ENCODE results near the gene CCDC102A.
"Not testable (repeated sequence)": the region's sequence is repeated elsewhere in the genome, so short reads cannot be mapped to it uniquely, and the experiment has no call there.

The CCDC102A gene

DNA sequence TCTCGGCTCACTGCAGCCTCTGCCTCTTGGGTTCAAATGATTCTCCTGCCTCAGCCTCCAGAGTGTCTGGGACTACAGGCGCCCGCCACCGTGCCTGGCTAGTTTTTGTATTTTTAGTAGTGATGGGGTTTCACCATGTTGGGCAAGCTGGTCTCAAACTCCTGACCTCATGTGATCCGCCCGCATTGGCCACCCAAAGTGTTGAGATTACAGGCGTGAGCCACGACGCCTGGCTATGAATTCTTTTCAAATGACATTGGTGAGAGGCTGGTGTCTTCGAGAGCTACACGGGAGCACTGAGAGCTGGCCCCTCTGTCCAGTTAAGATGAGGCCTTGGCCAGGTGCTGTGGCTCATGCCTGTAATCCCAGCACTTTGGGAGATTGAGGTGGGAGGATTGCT, 36.4 kb downstream of the CCDC102A start:
- DNase-seq, result not testable (repeated sequence)

DNA sequence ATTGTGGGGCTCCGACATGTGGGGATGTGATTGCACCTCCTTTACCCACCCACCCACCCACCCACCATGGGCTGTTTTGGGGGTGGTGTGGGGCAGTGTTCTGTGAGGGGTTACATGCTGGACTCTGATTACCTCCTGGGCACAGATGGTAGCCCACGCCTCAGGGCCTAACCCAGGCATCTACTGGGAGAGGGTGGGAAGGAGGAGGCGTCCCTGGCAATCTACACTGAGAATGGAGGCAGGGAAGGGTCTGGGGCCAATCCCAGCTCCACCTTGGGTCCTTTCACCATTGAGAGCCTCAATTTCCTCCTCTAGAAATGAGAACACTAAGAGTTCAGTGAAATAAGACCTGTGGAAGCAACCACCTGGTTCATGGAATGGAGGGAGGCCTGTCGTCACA, 38.3 kb downstream of the CCDC102A start:
- DNase-seq, result no peak

DNA sequence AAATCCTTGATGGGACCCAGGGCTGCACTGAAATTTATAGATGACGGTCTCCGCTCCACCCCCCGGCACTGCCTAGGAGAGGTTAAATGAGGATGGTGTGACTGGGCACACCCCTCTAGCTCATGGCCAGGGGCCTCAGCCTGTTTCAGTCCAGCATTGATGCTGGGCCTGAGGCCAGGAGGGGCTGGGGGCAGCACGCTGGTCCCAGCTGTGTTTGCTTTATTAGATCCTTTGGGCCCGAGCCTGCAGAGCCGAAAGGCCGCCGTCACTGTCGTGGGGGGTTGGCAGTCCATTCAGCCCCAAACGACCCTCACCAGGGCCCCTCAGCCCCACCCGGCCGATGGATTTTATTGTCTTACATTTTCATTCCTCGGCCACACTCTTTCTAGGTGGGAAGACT, 39.2 kb downstream of the CCDC102A start:
- DNase-seq, result no peak

DNA sequence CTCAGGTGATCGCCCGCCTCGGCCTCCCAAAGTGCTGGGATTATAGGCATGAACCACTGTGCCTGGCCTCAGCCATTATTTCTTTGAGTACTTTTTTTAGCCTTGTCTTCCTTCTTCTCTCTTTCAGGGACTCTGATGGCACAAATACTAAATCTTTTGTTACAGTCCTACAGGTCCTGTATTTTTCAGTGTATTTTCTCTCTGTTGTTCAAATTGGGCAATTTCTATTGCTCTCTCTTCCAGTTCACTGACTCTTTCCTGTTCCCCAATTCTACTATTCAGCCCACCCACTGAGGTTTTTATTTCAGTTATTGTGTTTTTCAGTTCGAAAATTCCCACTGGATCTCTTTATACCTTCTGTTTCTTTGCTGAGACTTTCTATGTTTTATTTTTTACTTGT, 42.6 kb downstream of the CCDC102A start:
- DNase-seq, result no peak

DNA sequence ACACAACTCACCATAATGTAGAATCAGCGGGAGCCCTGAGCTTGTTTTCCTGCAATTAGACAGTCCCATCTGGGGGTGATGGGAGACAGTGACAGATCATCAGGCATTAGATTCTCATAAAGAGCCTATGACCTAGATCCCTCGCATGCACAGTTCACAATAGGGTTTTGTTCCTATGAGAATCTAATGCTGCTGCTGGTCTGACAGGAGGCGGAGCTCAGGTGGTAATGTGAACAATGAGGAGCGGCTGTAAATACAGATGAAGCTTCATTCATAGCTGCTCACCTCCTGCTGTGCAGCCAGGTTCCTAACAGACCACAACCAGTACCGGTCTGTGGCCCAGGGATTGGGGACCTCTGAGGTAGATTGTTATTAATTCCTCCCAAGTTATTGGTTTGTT, 47.1 kb downstream of the CCDC102A start:
- no peak for DNase-seq

DNA sequence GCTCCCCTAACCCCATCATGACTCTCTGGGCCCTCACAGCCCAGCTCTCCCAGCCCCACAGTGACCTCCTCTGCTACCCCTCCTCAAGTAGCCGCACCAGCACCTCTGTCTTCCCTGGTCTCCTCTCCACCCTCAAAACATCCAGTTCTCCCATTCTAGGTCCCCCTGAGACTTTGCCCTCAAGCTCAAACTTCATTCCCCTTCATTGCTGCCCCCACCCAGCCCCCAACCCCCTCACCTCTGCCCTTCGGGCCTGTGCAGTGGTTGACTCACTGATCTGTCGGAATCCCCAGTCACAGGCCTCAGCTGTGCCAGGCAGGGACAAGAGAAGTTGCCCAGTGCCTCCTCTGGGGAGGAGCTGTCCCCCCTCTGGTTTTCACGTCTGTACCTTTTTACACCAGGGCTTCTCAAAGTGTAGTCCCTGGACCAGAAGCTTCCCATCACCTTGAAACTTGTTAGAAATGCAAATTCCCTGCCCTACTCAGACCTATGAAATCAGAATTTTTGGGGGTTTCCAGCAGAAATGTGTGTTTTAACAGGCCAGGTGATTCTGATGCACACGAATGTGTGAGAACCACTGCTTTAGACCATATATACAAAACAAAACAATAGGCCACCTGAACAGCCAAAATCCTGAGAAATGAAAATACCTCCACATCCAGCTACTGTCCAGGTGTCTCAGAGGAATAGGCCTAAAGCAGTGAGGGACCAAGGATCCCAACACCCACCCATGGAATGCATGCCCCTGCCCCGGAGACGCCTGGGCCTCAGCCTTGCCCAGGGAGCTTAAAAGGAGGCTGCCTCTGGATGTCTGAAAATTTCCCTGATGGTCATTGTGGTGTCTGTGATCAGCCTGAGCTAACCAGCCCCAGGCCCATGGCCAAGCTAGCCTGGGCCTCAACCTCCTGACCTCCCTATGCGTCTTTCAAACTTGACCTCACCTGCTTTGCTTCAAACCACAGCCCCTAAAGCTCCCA, 49.2 kb downstream of the CCDC102A start:
- no peak for DNase-seq

DNA sequence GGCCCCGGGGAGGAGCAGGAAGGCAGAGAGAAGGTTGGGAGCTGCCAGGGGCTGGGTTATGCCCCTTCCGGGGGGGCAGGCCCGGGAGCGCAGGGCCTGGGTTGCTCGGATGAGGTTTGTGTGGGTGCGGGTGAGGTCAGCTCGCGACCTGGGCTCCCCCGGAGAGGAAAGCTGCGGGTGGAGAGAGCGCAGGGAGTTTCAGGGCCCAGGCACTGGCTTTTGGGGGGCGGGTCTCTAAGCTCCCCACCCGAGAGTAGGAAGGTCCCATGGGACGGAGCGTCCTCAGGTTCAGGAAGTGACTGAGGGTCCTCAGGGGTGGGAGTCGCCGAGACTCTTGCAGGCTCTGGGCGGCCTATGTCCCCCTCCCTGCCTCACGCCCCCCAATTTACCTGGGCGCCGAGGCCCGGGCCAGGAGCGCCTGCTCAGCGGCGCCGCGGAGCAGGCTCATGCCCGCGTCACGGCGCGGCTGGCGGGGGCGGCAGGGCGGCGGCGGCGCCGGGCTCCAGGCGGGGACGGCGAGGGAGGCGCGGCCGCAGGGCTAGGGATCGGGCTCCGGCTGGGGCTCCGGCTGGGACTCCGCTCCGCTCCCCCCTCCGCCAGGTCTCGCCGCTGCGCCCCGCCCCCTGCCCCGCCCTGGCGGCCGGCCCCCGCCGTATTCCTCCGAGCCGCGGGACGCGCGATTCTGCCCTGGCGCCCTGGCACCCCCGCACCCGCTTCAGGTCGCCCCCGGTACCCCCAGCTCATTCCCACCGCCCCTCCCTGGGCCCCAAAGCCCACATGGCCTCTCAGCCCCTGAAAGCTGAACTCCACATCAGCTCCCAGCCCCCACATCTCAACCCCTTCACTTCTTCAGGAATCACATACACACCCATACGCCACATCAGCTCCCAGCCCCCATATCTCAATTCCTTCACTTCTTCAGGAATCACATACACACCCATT, 50.2 kb downstream of the CCDC102A start, which contains the start of gene DOK4:
Gene DOK4 (minus strand): TSS at position 578 of the 942 bp plus-strand sequence. CDS start 6,986 bp downstream, outside the sequence.
- peak; percentile 86 to 90 for DNase-seq

DNA sequence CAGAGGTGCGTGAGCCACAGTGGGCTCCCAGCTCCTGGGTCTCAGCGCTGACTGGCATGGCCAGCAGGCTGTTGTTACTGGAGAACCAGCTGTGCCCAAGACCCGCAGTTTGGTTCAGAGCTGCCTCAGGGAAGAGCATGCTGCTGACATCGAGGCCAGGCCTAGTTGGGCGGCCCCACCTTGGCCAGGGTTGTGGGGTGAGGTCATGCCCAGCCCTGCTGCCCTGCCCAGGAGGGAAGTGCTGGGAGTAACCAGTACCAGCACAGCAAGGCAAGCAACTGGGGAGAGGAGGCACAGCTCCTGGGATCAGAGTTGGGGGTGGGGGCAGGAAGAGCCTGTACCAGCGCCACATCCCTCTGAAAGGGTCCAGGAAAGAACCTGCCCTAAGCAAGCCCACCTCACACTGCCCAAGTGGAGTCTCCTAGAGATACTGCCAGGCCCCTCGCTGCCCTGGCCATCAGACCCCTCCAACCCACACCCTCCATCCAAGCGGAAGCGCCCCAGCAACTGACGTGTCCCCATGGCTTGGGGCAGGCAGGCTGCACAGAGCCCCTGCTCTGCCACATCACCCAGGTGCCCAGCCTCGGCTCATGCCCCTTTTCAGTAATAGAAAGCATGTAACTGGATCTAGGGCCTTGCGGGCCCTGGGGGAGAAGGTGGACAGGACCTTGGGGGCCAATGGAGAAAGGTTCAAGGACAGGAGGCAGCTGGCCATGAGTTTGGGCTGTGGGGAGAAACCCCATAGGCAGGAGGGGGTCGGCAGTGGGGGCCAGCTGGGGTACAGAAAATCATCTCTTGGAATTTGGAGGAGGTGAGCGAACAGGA, 51.1 kb downstream of the CCDC102A start:
- no peak for DNase-seq

DNA sequence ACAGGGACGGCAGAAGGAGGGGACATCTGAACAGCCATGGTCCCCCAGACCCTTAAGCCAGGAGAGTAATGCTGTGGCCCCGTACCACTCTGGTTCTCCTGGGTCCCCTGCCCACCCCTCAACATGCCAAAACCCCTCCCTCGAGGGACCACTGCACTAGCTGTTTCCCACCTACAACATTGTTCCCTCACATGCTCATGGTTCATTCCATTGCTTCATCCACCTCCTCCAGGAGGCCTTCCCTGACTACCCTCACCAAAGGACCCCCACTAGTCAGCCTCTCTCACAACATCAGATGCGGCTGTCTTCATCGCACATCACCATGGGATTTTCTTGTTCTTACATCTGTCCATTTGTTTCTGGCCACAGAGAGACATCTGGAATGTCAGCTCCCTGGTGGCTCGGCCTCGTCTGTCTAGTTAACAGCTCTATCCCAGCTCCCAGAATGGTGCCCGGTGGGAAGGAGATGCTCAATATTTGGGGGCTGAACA, 51.8 kb downstream of the CCDC102A start:
- DNase-seq, result no peak

DNA sequence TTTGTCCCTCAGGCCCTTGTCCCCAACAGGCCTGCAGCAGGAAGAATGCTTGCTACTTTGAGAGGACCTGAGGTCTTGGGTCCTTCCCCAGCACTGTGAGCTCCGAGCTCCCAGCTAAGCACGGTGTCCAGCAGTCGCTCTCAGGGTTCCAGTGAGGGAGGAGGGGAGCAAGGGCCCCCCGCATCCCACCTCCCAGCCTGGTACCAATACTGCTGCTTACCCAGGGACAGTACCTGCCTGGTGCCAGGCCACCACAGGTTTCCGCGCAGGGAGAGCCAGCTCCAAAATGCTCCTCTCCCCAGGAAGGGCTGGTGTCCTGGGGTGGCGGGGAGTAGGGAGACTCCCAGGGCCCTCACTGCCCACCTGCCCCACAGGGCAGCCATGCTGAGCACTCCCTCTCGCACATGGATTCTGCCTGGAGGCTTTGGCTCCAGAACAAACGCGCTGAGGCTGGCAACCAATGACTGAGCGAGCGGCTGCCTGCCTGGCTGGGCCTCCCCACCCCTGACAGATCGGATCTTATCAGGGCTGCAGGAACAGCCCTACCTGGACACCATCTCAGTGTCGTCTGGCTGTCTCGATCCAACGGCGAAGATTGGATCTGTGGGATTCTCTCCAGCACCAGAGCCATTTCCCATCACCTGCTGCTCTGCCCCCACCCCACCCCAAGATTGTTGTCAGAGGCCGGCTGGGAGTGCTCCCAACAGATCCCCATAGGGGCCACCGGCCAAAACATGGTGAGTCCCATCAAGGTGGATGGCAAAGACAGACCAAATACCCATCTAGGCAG, 52.5 kb downstream of the CCDC102A start:
- DNase-seq, result no peak

DNA sequence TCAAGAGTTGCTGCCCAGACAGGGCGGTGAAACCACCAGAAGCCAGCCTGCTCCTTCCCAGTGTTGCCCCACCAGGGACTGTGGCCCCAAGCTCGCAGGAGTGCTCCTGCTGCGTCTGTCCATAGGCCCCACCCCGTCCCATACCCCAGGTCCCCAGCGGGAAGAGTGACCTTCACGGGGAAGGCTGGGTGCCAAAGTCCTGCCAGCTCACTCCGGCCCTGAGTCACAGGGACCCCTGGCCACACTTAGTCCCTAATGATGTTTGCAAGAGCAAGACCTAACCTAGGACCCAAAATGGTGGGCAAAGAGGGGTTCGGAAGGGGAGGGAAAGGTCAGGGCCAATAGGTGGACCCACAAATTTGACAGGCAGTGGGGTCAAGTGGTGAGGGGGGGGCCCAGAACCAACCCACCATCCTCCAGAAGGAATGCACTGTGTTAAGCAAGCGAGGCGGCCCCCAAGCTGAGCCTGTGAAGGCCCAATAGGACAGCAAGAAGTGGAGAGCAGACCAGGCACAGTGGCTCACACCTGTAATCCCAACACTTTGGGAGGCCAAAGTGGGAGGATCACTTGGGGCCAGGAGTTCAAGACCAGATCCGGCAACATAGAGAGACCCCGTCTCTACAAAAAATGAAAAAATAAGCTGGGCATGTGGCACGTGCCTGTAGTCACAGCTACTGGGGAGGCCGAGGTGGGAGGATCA, 53.4 kb downstream of the CCDC102A start:
- DNase-seq, result no peak

DNA sequence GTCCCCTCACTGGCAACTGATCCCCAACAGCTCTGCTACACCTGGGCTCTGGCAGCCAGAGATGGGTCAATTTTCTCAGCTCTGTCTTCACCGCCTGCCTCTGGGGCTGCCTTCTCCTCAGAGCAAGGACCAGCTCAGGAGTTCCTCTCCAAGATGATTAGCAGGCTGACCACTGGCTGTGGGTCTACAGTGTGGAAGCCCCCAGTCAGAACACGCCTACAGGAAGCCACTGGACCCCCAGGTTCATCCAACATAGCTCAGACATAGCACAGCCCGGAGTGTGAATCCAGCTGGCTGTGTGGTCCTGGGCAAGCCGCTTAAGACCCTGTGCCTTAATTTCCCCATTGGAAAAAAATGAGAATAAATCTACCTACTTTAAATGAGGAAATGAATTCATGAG, 55.0 kb downstream of the CCDC102A start:
- no peak for DNase-seq

DNA sequence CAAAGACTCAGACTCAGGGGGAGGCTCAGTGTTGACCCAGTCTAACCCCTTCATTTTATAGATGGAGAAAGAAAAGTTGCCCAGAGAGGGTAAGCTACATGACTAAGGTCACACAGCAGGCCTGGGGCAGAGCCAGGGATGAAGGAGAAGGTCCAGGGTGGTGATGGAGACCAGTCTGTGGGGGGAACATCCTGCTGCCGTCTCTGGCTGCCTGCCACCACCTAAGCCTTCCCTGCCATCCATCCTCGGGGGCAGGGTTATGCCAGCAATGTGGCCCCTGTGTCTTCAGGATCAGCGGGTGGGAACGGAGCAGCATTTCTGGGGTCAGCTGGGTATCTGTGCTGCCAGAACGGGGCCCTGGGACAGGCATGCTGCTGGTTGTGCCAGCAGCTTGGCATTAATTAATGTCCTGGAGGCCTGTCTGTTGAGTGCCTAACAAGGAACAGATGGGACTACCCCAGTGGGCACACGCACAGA, 55.6 kb downstream of the CCDC102A start:
- DNase-seq, result no peak

DNA sequence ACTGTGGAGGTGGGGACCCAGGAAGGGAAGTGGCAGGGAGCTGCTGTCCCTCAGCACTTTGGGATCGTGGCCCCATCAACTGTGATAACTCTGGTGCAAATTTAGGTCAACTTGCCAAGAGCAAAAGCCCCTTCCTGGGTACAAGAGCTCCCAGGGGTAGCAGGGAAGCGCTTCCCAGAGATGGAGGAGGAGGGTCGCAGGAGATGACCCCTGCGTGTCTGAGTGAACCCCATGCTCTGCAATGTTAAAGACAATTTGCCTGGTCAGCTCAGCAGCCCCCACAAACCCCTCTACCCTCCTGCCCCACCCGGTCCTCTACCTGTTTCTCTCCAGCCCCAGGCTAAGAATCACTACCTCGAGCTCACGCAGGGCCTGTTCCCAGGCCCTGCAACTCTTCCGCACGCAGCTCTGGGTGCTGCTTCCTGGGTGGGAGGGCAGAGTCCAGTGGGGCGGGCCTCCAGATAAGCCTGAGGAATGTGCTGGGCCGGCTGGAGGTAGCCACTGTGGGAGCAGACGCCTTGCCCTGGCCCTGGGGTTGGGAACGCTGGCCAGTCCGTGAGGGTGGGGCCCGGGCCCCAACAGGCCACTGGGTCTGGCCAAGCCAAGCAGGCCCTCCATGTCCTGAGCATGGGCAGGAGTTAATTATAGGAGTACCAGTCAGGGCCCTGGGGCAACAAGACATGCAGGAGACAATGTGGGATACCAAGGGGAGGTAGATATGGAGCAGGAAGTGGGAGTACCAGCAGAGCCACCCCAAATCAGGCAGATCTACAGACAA, 56.2 kb downstream of the CCDC102A start:
- no peak for DNase-seq

DNA sequence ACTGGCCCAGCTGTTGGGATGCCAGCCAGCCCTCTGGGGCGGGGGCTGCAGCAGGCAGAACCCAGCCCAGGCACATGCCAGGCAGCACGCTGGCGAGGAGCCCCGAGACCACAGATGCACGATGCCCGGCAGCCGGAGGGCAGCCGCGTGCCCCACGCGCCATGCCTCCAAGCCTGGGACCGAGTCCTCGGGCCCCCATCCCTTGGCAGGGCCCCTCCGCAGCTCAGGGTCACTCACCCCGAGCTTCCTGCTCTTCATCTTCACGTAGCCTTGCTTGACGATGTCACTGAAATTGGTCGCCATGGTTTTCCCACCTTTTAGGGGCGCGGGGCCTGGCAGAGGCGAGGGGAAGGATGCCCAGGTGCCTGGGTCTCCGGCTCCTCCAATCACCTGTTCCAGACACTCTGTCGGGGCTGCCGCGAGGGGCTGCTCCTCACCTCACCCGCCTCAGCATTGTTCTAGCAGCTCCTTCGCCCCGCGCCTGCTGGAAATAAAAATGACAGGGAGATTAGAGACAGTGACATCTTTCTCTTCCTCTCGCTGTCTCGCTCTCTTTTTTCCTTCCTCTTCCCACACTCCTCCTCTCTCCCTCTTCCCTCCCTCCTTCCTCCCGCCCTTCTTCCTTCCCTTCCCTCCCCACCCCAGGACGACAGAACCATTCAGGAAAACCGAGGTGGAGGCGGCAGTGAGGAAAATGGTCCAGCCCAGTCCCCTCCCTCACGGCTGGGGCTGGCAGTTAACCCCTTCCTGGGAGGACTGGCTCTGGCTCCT, 57.0 kb downstream of the CCDC102A start:
- no peak for DNase-seq

DNA sequence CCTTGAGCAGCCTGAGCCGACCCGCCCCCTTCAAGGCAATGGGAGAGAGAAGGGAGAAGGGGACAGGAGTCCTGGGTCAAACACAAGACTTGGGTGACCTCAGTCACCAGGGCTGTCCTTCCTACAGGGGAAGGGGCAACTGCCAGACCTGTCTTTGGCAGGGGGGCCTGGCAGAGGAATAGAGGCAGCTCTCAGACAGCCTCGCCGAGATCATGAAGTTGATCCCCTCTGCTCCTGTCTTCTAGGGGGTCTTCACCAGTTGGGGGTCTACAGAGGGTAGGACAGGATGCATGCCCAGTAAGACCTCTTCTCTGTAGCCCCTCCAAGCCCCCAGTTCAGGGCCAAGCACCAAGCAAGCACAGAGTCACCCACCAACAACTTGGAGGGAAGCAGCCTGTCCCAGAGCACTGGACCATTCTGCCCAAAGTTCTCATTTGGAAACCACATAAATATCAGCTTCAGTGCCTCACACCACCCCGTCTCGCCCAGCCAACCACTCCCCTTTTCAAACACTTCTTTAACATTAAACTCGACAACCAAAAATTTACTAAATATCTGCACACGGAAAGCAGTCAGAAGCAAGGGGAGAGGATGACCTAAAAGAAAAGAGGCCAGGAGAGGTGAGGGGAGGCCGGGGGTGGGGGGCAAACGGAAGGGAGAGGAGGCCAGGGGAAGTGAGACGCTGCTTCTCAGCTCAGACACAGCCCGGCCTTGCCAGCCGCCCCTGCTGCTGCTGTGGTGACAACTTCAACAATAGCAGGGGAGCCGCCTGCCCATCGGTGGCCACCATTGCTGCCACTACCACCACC, 57.8 kb downstream of the CCDC102A start:
- no peak for DNase-seq

DNA sequence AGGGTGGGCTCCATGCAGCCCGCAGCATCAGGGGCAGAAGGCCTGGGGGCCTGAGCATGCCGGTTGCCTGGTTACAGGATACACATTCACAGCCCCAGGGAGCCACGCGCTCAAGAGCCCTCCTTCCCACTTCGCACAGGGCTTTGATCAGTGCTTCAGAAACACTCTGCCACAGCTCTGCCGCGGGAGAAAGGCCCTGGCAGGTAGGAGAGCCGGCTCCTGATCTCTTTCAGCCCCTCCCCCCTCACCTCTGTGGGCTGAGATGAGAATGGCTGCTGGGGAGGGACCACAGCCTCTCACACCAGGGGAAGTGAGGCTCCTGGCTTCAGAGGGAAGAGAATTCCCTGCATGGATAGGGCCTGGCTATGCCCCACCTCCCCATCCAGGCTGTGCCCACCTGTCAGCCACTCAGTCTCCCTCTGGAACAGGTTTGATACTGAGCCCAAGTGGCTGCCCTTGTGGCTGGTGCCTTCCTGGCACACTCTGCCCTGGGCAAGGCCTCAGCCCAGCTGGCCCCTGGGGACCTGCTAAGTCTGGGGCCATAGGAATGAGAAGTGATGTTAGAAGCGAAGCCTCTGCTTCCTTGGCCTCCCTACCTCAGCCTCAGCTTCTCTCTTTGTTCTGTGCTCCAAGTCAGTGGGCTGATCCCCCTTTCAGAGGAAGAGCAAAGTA, 58.7 kb downstream of the CCDC102A start:
- DNase-seq, result no peak
